Thoracic aorta (tissue), 2 donors: ENCODE data around the gene PLXNA2. TPM values are rescaled to one million over a fixed set of nuclear protein-coding genes. Genes with fewer than 3 reads are reported as not detected.

Source experiments
- ATAC-seq: fragments of 150-250 bp; one replicate; pipeline ENCODE4 v1.8.0; 2017; ENCODE audit warnings: low read depth; ENCODE audit not compliant: insufficient number of reproducible peaks, low FRiP score
- DNase-seq: peaks from one replicate; pipeline ENCODE4 v3.0.0-alpha.2; 2020; ENCODE audit warnings: low spot score
- H3K27ac ChIP-seq, 2 donors: fragments of 200-600 bp; sonication (generic); 1 replicate in 1 of 2; 2 replicates in 1 of 2; pipeline ENCODE4 v1.5.1; 2016; ENCODE audit warnings: mild to moderate bottlenecking in 2 of 2, moderate library complexity in 2 of 2
- H3K27me3 ChIP-seq: fragments of 200-600 bp; sonication (generic); replicated peaks from 2 replicates; pipeline ENCODE4 v1.6.0; 2016; ENCODE audit warnings: mild to moderate bottlenecking; ENCODE audit not compliant: insufficient read depth
- H3K36me3 ChIP-seq: fragments of 200-600 bp; sonication (generic); one replicate; pipeline ENCODE4 v1.5.1; 2016
- H3K4me1 ChIP-seq, 2 donors: fragments of 200-600 bp; sonication (generic); 1 replicate in 1 of 2; 2 replicates in 1 of 2; pipeline versions ENCODE4 v1.5.1 to v1.6.0; 2016; ENCODE audit warnings: low read depth in 2 of 2, mild to moderate bottlenecking in 1 of 2; ENCODE audit not compliant: control insufficient read depth in 1 of 2
- H3K4me3 ChIP-seq: fragments of 200-600 bp; sonication (generic); 2 replicates; pipeline ENCODE4 v1.5.1; 2016; ENCODE audit warnings: mild to moderate bottlenecking
- H3K9me3 ChIP-seq: fragments of 200-600 bp; sonication (generic); 2 replicates; pipeline ENCODE4 v1.5.1; 2016
- CTCF ChIP-seq: fragments of 200-600 bp; sonication (generic); IDR thresholded peaks from one replicate; pipeline ENCODE4 v1.5.1; 2019; ENCODE audit warnings: antibody characterized with exemption
- total RNA-seq, 2 donors: library from RNA; depleted of rRNA; stranded (reverse); fragments of >200 nt; gene quantifications; one replicate each; pipeline versions ENCODE4 v1.1.0 to v1.2.3, GENCODE V29; 2016

PLXNA2 gene
- total RNA-seq, 2 donors from 2014 or later = 30.2 to 62.2 TPM

GRCh38 chr1:208251911-208252835 is 8.0 kb upstream of the PLXNA2 start:
- peak; percentile 35 for ATAC-seq
- no peaks in the 10 kb centered on the region for H3K9me3 ChIP-seq
- H3K27me3 ChIP-seq = no peaks in the 10 kb centered on the region
- H3K36me3 ChIP-seq = no peaks in the 10 kb centered on the region
- no peak for DNase-seq
- peaks cover 29 to 74% of the 10 kb centered on the region in 2 donors for H3K4me1 ChIP-seq
- TF ChIP-seq CTCF = peak; percentile 40
- H3K27ac ChIP-seq = peak overlapping the region; percentile 78 to 81
- H3K4me3 ChIP-seq = peak overlapping the region; percentile 41

- H3K27ac ChIP-seq = no peak overlapping the region
- no peak overlapping the region for H3K4me3 ChIP-seq
- ATAC-seq (no peak), DNase-seq (no peak)
- peaks cover 29 to 67% of the 10 kb centered on the region in 2 donors for H3K4me1 ChIP-seq
- no peaks in the 10 kb centered on the region for H3K36me3 ChIP-seq
- TF ChIP-seq CTCF = no peak
- H3K27me3 ChIP-seq = no peaks in the 10 kb centered on the region
- no peaks in the 10 kb centered on the region for H3K9me3 ChIP-seq
Measured at GRCh38 chr1:208251015-208251414, 6.8 kb upstream of the PLXNA2 start.

GRCh38 chr1:208250613-208251012 is 6.4 kb upstream of the PLXNA2 start:
- no peak for ATAC-seq
- Histone ChIP-seq H3K27me3 (no peaks in the 10 kb centered on the region), H3K27ac (no peak overlapping the region), H3K9me3 (no peaks in the 10 kb centered on the region), H3K4me1 (peaks cover 29 to 65% of the 10 kb centered on the region in 2 donors), H3K36me3 (no peaks in the 10 kb centered on the region), H3K4me3 (no peak overlapping the region)
- no peak for TF ChIP-seq CTCF
- DNase-seq = no peak

- Histone ChIP-seq H3K4me3 (no peak overlapping the region), H3K27me3 (no peaks in the 10 kb centered on the region), H3K4me1 (peaks cover 35 to 62% of the 10 kb centered on the region in 2 donors), H3K27ac (no peak overlapping the region), H3K36me3 (no peaks in the 10 kb centered on the region), H3K9me3 (no peaks in the 10 kb centered on the region)
- DNase-seq (no peak), ATAC-seq (no peak)
- no peak for TF ChIP-seq CTCF
Measured at GRCh38 chr1:208248991-208249696, 5.0 kb upstream of the PLXNA2 start.

GRCh38 chr1:208248307-208248801 is 4.2 kb upstream of the PLXNA2 start:
- peak overlapping the region in 1 of 2 donors; percentile 20 for H3K27ac ChIP-seq
- DNase-seq (no peak), ATAC-seq (no peak)
- no peaks in the 10 kb centered on the region for H3K27me3 ChIP-seq
- peaks cover 27 to 54% of the 10 kb centered on the region in 2 donors for H3K4me1 ChIP-seq
- no peaks in the 10 kb centered on the region for H3K36me3 ChIP-seq
- no peak for TF ChIP-seq CTCF
- H3K4me3 ChIP-seq = no peak overlapping the region
- H3K9me3 ChIP-seq = no peaks in the 10 kb centered on the region
